ENCODE results near the gene ONECUT1.

Gene ONECUT1

DNA sequence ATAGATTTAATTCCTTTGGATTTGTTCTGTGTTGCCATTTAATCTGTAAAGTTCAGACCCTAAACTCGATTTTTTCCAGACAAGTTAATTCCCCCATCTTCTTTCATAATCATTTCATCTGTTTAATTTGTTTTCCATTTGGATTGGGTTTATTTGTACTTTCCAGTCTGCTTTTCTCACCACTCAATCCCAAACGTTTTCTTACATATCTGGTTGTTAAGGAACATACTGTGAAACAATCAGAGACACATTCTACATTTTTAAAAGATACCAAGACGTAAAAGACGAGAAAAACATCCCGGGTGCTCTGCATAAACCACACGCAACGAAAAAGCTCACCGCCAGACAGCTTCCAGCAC lies 13.0 kb upstream of the ONECUT1 start:
- TF ChIP-seq, protein P1, sequence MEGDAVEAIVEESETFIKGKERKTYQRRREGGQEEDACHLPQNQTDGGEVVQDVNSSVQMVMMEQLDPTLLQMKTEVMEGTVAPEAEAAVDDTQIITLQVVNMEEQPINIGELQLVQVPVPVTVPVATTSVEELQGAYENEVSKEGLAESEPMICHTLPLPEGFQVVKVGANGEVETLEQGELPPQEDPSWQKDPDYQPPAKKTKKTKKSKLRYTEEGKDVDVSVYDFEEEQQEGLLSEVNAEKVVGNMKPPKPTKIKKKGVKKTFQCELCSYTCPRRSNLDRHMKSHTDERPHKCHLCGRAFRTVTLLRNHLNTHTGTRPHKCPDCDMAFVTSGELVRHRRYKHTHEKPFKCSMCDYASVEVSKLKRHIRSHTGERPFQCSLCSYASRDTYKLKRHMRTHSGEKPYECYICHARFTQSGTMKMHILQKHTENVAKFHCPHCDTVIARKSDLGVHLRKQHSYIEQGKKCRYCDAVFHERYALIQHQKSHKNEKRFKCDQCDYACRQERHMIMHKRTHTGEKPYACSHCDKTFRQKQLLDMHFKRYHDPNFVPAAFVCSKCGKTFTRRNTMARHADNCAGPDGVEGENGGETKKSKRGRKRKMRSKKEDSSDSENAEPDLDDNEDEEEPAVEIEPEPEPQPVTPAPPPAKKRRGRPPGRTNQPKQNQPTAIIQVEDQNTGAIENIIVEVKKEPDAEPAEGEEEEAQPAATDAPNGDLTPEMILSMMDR (IDR thresholded peaks at IDR 0.05; ENCODE audit: low read depth, low read length) = no peak
- Histone ChIP-seq H3K9me3 (no peaks in the 10 kb centered on the region), H3K4me1 (no peaks in the 10 kb centered on the region), H3K4me3 (ENCODE audit: low read depth, low read length) (no peak overlapping the region), H3K27me3 (peaks cover 96% of the 10 kb centered on the region), H3K36me3 (no peaks in the 10 kb centered on the region)
- DNase-seq = no peak

DNA sequence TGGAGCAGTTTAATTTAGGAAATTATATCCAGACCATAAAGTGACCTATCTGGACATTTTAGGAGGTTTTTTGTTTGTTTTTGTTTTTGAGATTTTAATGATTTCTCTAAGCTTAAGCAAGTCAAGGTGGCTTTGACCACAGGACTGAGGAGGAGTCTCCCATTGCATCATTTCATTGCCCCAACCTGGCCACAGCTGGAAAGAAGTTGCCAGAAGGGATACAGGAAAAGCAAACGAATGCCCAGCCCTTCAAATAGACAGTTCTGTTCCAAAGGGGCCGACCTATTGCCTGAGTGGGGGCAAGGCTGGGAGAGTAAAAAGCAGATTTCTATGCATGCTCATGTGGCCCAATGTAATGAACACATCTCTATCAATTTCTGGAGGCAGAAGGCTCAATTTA lies 12.0 kb upstream of the ONECUT1 start:
- no peaks in the 10 kb centered on the region for H3K4me1 ChIP-seq
- H3K4me3 ChIP-seq (ENCODE audit: low read depth, low read length) = no peak overlapping the region
- H3K36me3 ChIP-seq = no peaks in the 10 kb centered on the region
- no peak for DNase-seq
- peaks cover 96% of the 10 kb centered on the region for H3K27me3 ChIP-seq
- TF ChIP-seq, protein P1 (IDR thresholded peaks at IDR 0.05; ENCODE audit: low read depth, low read length) = no peak
- H3K9me3 ChIP-seq = no peaks in the 10 kb centered on the region

DNA sequence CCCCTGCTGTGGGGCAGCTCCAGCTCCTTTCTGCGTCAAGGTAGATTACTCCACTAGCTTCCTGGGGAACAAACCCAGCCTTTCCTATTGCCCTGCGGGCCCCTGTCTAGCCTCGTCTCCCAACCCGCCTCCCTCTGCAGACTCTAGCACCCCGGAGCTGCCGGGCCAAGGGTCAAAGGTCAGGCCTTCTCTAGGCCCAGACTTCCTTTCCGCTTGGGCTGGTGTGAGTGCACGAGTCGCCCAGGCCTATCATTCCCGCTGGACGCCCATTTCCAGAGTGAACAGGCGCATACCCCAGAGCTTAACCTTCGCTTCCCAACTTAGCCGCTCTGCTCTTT lies 11.6 kb upstream of the ONECUT1 start:
- Histone ChIP-seq H3K4me1 (no peaks in the 10 kb centered on the region), H3K4me3 (ENCODE audit: low read depth, low read length) (no peak overlapping the region), H3K27me3 (peaks cover 96% of the 10 kb centered on the region), H3K9me3 (no peaks in the 10 kb centered on the region), H3K36me3 (no peaks in the 10 kb centered on the region)
- TF ChIP-seq, protein P1 (IDR thresholded peaks at IDR 0.05; ENCODE audit: low read depth, low read length) = no peak
- no peak for DNase-seq

DNA sequence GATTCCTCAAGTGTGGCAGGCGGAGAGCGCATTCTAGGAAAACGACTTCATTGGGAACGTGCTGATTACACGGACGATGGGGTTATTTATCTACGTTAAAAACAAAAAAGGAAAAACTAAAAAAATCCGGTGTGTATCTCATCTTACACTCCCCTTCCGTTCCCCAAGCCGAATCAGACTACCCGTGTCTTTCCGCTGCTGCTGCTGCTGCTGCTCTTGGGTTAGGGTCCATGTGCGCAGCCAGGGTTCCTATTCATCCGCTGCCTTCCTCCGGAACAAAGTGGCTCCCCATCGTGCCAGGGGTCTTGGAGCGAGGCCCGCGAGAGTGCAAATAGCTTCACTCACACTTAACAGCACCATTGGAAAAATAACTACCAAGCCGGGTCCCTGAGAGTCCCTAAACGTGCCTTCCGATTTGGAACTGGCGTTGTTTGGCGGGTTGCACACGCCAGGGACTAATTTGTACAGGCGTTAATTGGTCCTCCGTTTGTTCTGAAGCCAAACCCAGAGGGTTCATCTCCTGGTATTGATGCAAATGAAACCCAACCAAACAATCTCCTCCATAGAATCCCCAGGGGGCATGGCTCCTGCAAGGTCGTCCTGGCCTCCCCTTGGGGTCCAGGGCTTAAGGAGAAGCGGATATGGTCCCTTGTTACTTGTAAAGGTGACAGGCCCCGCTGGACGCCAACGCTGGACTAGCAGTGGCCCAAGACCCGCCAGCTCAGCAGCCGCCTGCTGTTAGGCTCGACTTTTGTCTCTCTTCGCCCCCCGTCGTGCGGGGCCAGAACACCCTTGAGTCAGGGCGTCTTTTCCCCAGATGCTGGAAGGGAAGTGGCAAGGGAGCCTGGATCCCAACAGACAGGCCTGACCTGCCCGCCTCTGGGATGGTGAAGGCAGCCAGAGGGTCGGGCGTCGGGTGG lies 11.0 kb upstream of the ONECUT1 start:
- Histone ChIP-seq H3K27me3 (peaks cover 96% of the 10 kb centered on the region), H3K36me3 (no peaks in the 10 kb centered on the region), H3K9me3 (no peaks in the 10 kb centered on the region), H3K4me3 (ENCODE audit: low read depth, low read length) (no peak overlapping the region), H3K4me1 (no peaks in the 10 kb centered on the region)
- TF ChIP-seq, protein P1 (IDR thresholded peaks at IDR 0.05; ENCODE audit: low read depth, low read length) = no peak
- no peak for DNase-seq

DNA sequence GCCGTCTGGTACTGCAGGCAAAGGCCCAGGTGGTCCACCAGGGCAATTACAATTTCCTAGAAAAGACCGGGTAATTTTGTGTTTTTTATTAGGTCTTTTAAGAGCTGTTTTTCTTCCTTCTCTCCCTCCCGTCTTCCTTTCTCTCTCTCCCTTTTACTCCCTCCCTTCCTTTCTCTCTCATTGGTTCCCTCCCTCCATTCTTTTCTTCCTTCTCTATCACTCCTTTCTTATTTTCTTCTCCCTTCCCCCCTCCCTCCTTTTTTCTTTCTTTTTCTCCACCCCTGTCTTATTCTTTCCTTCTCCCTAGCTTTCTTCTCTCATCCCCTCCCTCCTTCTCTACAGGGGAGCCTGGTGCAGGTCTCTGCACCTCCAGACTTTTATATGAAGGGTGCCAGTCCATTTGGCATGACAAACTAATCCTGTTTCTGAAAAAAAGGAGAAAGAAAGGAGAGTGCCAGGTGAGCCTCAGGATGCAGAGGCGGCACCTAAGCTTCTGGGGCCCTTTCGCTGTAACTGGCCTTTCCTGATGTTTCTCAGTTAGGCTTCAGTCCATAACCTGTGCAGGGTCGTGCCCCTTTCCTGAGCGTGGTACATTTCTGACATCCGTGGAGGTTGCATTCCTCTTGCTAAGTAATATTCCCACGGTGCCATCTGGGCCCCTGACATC lies 9.1 kb upstream of the ONECUT1 start:
- no peaks in the 10 kb centered on the region for H3K4me1 ChIP-seq

More for the DNA sequence above, 9.1 kb upstream of the ONECUT1 start:
- peaks cover 99% of the 10 kb centered on the region for H3K27me3 ChIP-seq
- H3K4me3 ChIP-seq (ENCODE audit: low read depth, low read length) = no peak overlapping the region
- DNase-seq = no peak
- TF ChIP-seq, protein P1 (IDR thresholded peaks at IDR 0.05; ENCODE audit: low read depth, low read length) = no peak
- H3K36me3 ChIP-seq = no peaks in the 10 kb centered on the region
- no peaks in the 10 kb centered on the region for H3K9me3 ChIP-seq

Data from BE2C (cell line).